Central memory CD8-positive, alpha-beta T cell (primary cell): Measurements from ENCODE around the gene FXYD4.

Source experiments
- ATAC-seq: fragments of 150-1000 bp; cut with Tn5 transposase; replicated peaks from 2 replicates; pipeline ENCODE4 v1.10.0; 2022; ENCODE audit warnings: mild to moderate bottlenecking, moderate FRiP score, moderate number of reproducible peaks; ENCODE audit not compliant: poor library complexity, severe bottlenecking; ENCODE audit errors: extremely low read depth
- DNase-seq, 2 donors: peaks; one replicate each; pipeline ENCODE4 v3.0.0; 2021; ENCODE audit warnings: low spot score in 2 of 2
- H3K27ac Mint-ChIP-seq: one replicate; pipeline ENCODE4 v1.8.0; 2022; ENCODE audit warnings: low read depth, mild to moderate bottlenecking, moderate library complexity, mixed read lengths
- H3K27me3 Mint-ChIP-seq: one replicate; pipeline ENCODE4 v1.8.0; 2022; ENCODE audit warnings: mixed read lengths
- H3K36me3 Mint-ChIP-seq: one replicate; pipeline ENCODE4 v1.8.0; 2022; ENCODE audit warnings: mild to moderate bottlenecking, moderate library complexity, mixed read lengths; ENCODE audit not compliant: insufficient read depth
- H3K4me1 Mint-ChIP-seq: one replicate; pipeline ENCODE4 v1.8.0; 2022; ENCODE audit warnings: mixed read lengths
- H3K4me3 Mint-ChIP-seq: one replicate; pipeline ENCODE4 v1.8.0; 2022; ENCODE audit warnings: mild to moderate bottlenecking, moderate library complexity, mixed read lengths
- H3K9me3 Mint-ChIP-seq: one replicate; pipeline ENCODE4 v1.8.0; 2022; ENCODE audit warnings: mixed read lengths

Gene FXYD4

GRCh38 chr10:43394868-43395267, 23.4 kb downstream of the FXYD4 start:
- Mint-ChIP-seq H3K27ac (peak overlapping the region; percentile 88), H3K9me3 (no peaks in the 10 kb centered on the region), H3K4me1 (peaks cover 79% of the 10 kb centered on the region), H3K27me3 (no peaks in the 10 kb centered on the region), H3K36me3 (peaks cover 78% of the 10 kb centered on the region), H3K4me3 (peak overlapping the region; percentile 91)
- DNase-seq (no peak), ATAC-seq (no peak)

GRCh38 chr10:43395571-43396060, 24.2 kb downstream of the FXYD4 start:
- DNase-seq = no peak
- peak overlapping the region; percentile 88 for H3K27ac Mint-ChIP-seq
- peaks cover 76% of the 10 kb centered on the region for H3K36me3 Mint-ChIP-seq
- H3K4me1 Mint-ChIP-seq = peaks cover 79% of the 10 kb centered on the region
- peak overlapping the region; percentile 91 for H3K4me3 Mint-ChIP-seq
- H3K9me3 Mint-ChIP-seq = no peaks in the 10 kb centered on the region
- ATAC-seq = no peak
- H3K27me3 Mint-ChIP-seq = no peaks in the 10 kb centered on the region

- Mint-ChIP-seq H3K4me3 (peak overlapping the region; percentile 91), H3K36me3 (peaks cover 70% of the 10 kb centered on the region), H3K27ac (peak overlapping the region; percentile 88), H3K27me3 (no peaks in the 10 kb centered on the region), H3K4me1 (peaks cover 79% of the 10 kb centered on the region), H3K9me3 (no peaks in the 10 kb centered on the region)
- ATAC-seq (peak; percentile 44), DNase-seq (peak; percentile 41 to 44)
These were observed 24.9 kb downstream of the FXYD4 start for GRCh38 chr10:43396061-43396927.

- ATAC-seq (peak; percentile 63), DNase-seq (peak; percentile 51 to 52)
- Mint-ChIP-seq H3K27ac (peak overlapping the region; percentile 88), H3K4me3 (peak overlapping the region; percentile 91), H3K27me3 (no peaks in the 10 kb centered on the region), H3K36me3 (peaks cover 62% of the 10 kb centered on the region), H3K9me3 (no peaks in the 10 kb centered on the region), H3K4me1 (peaks cover 81% of the 10 kb centered on the region)
These were observed 25.6 kb downstream of the FXYD4 start for GRCh38 chr10:43396928-43397624.

- ATAC-seq (no peak), DNase-seq (no peak)
- Mint-ChIP-seq H3K36me3 (peaks cover 59% of the 10 kb centered on the region), H3K4me3 (peak overlapping the region; percentile 91), H3K27ac (peak overlapping the region; percentile 88), H3K27me3 (no peaks in the 10 kb centered on the region), H3K9me3 (no peaks in the 10 kb centered on the region), H3K4me1 (peaks cover 81% of the 10 kb centered on the region)
These were observed 27.5 kb downstream of the FXYD4 start for GRCh38 chr10:43398939-43399319.

- Mint-ChIP-seq H3K4me1 (peaks cover 80% of the 10 kb centered on the region), H3K27ac (peak overlapping the region; percentile 88), H3K9me3 (no peaks in the 10 kb centered on the region), H3K27me3 (no peaks in the 10 kb centered on the region), H3K36me3 (peaks cover 61% of the 10 kb centered on the region), H3K4me3 (peak overlapping the region; percentile 69)
- ATAC-seq (no peak), DNase-seq (no peak)
These were observed 28.2 kb downstream of the FXYD4 start for GRCh38 chr10:43399320-43400310.

- DNase-seq (no peak), ATAC-seq (no peak)
- Mint-ChIP-seq H3K4me1 (peaks cover 67% of the 10 kb centered on the region), H3K9me3 (no peaks in the 10 kb centered on the region), H3K27me3 (no peaks in the 10 kb centered on the region), H3K4me3 (peak overlapping the region; percentile 93), H3K27ac (peak overlapping the region; percentile 99), H3K36me3 (peaks cover 51% of the 10 kb centered on the region)
These were observed 30.2 kb downstream of the FXYD4 start for GRCh38 chr10:43401627-43402026.

- peak overlapping the region; percentile 93 for H3K4me3 Mint-ChIP-seq
- H3K9me3 Mint-ChIP-seq = no peaks in the 10 kb centered on the region
- DNase-seq (no peak), ATAC-seq (no peak)
- peaks cover 49% of the 10 kb centered on the region for H3K36me3 Mint-ChIP-seq
- H3K27ac Mint-ChIP-seq = peak overlapping the region; percentile 99
- no peaks in the 10 kb centered on the region for H3K27me3 Mint-ChIP-seq
- peaks cover 64% of the 10 kb centered on the region for H3K4me1 Mint-ChIP-seq
These were observed 30.7 kb downstream of the FXYD4 start for GRCh38 chr10:43402176-43402575.

GRCh38 chr10:43402880-43403452, 31.5 kb downstream of the FXYD4 start:
- no peak for DNase-seq
- peaks cover 49% of the 10 kb centered on the region for H3K36me3 Mint-ChIP-seq
- H3K4me3 Mint-ChIP-seq = peak overlapping the region; percentile 93
- no peaks in the 10 kb centered on the region for H3K27me3 Mint-ChIP-seq
- H3K4me1 Mint-ChIP-seq = peaks cover 58% of the 10 kb centered on the region
- no peak for ATAC-seq
- peak overlapping the region; percentile 99 for H3K27ac Mint-ChIP-seq
- H3K9me3 Mint-ChIP-seq = no peaks in the 10 kb centered on the region

- ATAC-seq (no peak), DNase-seq (no peak)
- Mint-ChIP-seq H3K4me1 (peaks cover 59% of the 10 kb centered on the region), H3K4me3 (peak overlapping the region; percentile 93), H3K9me3 (no peaks in the 10 kb centered on the region), H3K27me3 (no peaks in the 10 kb centered on the region), H3K27ac (peak overlapping the region; percentile 99), H3K36me3 (peaks cover 55% of the 10 kb centered on the region)
These were observed 32.7 kb downstream of the FXYD4 start for GRCh38 chr10:43403911-43404703.

GRCh38 chr10:43404704-43405084, 33.3 kb downstream of the FXYD4 start:
- H3K9me3 Mint-ChIP-seq = no peaks in the 10 kb centered on the region
- H3K27ac Mint-ChIP-seq = peak overlapping the region; percentile 99
- DNase-seq (no peak), ATAC-seq (no peak)
- peaks cover 59% of the 10 kb centered on the region for H3K4me1 Mint-ChIP-seq
- peaks cover 56% of the 10 kb centered on the region for H3K36me3 Mint-ChIP-seq
- H3K27me3 Mint-ChIP-seq = no peaks in the 10 kb centered on the region
- peak overlapping the region; percentile 93 for H3K4me3 Mint-ChIP-seq
